ENCODE measurements around the gene POLG.

Gene POLG

GRCh38 chr15:89329329-89330084 is 5.1 kb downstream of the POLG start:
- TF ChIP-seq, protein P1, sequence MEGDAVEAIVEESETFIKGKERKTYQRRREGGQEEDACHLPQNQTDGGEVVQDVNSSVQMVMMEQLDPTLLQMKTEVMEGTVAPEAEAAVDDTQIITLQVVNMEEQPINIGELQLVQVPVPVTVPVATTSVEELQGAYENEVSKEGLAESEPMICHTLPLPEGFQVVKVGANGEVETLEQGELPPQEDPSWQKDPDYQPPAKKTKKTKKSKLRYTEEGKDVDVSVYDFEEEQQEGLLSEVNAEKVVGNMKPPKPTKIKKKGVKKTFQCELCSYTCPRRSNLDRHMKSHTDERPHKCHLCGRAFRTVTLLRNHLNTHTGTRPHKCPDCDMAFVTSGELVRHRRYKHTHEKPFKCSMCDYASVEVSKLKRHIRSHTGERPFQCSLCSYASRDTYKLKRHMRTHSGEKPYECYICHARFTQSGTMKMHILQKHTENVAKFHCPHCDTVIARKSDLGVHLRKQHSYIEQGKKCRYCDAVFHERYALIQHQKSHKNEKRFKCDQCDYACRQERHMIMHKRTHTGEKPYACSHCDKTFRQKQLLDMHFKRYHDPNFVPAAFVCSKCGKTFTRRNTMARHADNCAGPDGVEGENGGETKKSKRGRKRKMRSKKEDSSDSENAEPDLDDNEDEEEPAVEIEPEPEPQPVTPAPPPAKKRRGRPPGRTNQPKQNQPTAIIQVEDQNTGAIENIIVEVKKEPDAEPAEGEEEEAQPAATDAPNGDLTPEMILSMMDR (conservative IDR thresholded peaks at IDR 0.05; ENCODE audit: low read length): no peak
- DNase-seq (ENCODE audit: low read depth): peak; percentile 43
- no peak overlapping the region for H3K4me3 ChIP-seq (ENCODE audit: low read length)

GRCh38 chr15:89328398-89329254 is 6.0 kb downstream of the POLG start:
- no peak for DNase-seq (ENCODE audit: low read depth)
- H3K4me3 ChIP-seq (ENCODE audit: low read length): no peak overlapping the region

DNA sequence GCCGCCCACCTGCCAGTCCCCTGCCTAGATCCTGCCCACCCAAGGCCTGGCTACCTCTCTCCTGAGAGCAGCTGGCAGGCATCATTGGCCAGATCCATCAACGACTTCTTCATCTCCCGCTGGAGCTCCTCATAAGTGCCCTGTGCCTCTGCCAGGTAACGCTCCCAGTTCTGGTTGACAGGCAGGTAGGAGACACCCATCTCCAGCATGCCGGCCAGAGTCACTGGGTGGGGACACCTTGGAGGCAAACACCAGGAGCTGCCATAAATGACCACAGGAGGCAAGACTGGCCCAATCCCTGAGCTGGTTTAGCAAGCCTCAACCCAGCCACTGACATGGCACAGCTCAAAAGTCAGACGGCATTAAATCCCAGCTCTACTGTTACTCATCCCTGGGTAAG is 7.5 kb downstream of the POLG start:
- TF ChIP-seq, protein P1 (conservative IDR thresholded peaks at IDR 0.05; ENCODE audit: low read length): no peak
- no peak for DNase-seq (ENCODE audit: low read depth)
- H3K4me3 ChIP-seq (ENCODE audit: low read length): no peak overlapping the region

More at GRCh38 chr15:89328398-89329254, 6.0 kb downstream of the POLG start:
- TF ChIP-seq, protein P1 (conservative IDR thresholded peaks at IDR 0.05; ENCODE audit: low read length): no peak

GRCh38 chr15:89326316-89326715 is 8.3 kb downstream of the POLG start:
- no peak overlapping the region for H3K4me3 ChIP-seq (ENCODE audit: low read length)
- DNase-seq (ENCODE audit: low read depth): no peak
- TF ChIP-seq, protein P1 (conservative IDR thresholded peaks at IDR 0.05; ENCODE audit: low read length): no peak

GRCh38 chr15:89325039-89325803 is 9.4 kb downstream of the POLG start:
- H3K4me3 ChIP-seq (ENCODE audit: low read length): no peak overlapping the region
- TF ChIP-seq, protein P1 (conservative IDR thresholded peaks at IDR 0.05; ENCODE audit: low read length): no peak
- no peak for DNase-seq (ENCODE audit: low read depth)

- DNase-seq (ENCODE audit: low read depth): no peak
- TF ChIP-seq, protein P1 (conservative IDR thresholded peaks at IDR 0.05; ENCODE audit: low read length): no peak
- H3K4me3 ChIP-seq (ENCODE audit: low read length): no peak overlapping the region
Observed at GRCh38 chr15:89323825-89324224, 10.8 kb downstream of the POLG start.
